ENCODE results near the gene ACBD5. TPM values are rescaled to one million over a fixed set of nuclear protein-coding genes. Genes with fewer than 3 reads are reported as not detected.

The ACBD5 gene
- total RNA-seq, 1 donor from 2014 or later: 21.3 TPM

- H3K36me3 Mint-ChIP-seq (ENCODE audit: insufficient read depth): peaks cover 17% of the 10 kb centered on the region
- H3K4me3 Mint-ChIP-seq (ENCODE audit: low read depth): no peak overlapping the region
- no peaks in the 10 kb centered on the region for H3K4me1 Mint-ChIP-seq (ENCODE audit: low read depth)
These were observed 33.2 kb downstream of the ACBD5 start for GRCh38 chr10:27207350-27207749.

DNA sequence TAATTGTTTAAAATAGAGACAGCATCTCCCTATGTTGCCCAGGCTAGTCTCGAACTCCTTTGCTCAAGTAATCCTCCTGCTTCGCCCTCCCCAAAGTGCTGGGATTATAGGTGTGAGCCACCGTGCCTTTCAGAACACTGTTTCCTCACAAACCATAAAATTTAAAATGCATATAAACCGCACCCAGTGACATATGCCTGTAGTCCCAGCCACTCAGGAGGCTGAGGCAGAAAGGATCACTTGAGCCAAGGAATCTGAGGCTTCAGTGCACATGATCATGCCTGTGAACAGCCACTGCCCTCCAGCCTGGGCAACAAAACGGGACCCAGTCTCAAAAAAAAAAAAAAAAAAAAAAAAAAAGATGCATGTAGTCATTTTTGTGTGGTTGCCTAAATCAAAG is 36.8 kb downstream of the ACBD5 start:
- no peak overlapping the region for H3K4me3 Mint-ChIP-seq (ENCODE audit: low read depth)
- H3K4me1 Mint-ChIP-seq (ENCODE audit: low read depth): no peaks in the 10 kb centered on the region
- H3K9me3 Mint-ChIP-seq (ENCODE audit: low read depth): no peaks in the 10 kb centered on the region
- no peak for DNase-seq (ENCODE audit: low spot score, unreplicated experiment)
- no peaks in the 10 kb centered on the region for H3K27me3 Mint-ChIP-seq
- no peak for TF ChIP-seq CTCF (IDR thresholded peaks at IDR 0.05; ENCODE audit: unreplicated experiment)
- peaks cover 18% of the 10 kb centered on the region for H3K36me3 Mint-ChIP-seq (ENCODE audit: insufficient read depth)
- H3K27ac Mint-ChIP-seq: no peak overlapping the region

More at GRCh38 chr10:27207350-27207749, 33.2 kb downstream of the ACBD5 start:
- TF ChIP-seq CTCF (IDR thresholded peaks at IDR 0.05; ENCODE audit: unreplicated experiment): no peak
- no peaks in the 10 kb centered on the region for H3K27me3 Mint-ChIP-seq
- H3K9me3 Mint-ChIP-seq (ENCODE audit: low read depth): no peaks in the 10 kb centered on the region
- no peak overlapping the region for H3K27ac Mint-ChIP-seq
- DNase-seq (ENCODE audit: low spot score, unreplicated experiment): no peak

- Mint-ChIP-seq H3K4me3 (ENCODE audit: low read depth) (no peak overlapping the region), H3K4me1 (ENCODE audit: low read depth) (no peaks in the 10 kb centered on the region), H3K9me3 (ENCODE audit: low read depth) (no peaks in the 10 kb centered on the region), H3K27ac (no peak overlapping the region), H3K36me3 (ENCODE audit: insufficient read depth) (peaks cover 13% of the 10 kb centered on the region), H3K27me3 (no peaks in the 10 kb centered on the region)
- DNase-seq (ENCODE audit: low spot score, unreplicated experiment): no peak
- TF ChIP-seq CTCF (IDR thresholded peaks at IDR 0.05; ENCODE audit: unreplicated experiment): no peak
These were observed 42.5 kb downstream of the ACBD5 start for GRCh38 chr10:27197980-27198620.

DNA sequence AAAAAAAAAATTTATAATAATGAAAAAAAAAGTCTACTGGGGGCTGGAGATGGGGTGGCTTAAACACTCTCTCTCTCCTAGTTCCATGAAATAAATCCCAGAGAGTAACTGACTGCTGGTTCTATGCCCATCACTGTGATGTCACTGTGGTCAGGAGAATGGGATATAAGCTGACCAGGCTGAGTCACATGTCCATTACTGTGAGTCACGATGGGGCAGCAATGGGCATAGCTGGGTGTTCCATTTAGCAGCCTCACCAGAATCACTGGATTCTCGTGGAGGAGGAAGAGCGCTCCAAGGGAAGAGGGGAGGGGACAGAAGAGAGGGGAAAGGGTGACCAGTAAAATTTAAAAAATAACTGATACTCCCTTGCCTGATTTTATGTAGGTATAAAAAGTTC is 48.3 kb downstream of the ACBD5 start:
- Mint-ChIP-seq H3K27ac (no peak overlapping the region), H3K4me3 (ENCODE audit: low read depth) (no peak overlapping the region), H3K27me3 (no peaks in the 10 kb centered on the region), H3K36me3 (ENCODE audit: insufficient read depth) (no peaks in the 10 kb centered on the region), H3K9me3 (ENCODE audit: low read depth) (no peaks in the 10 kb centered on the region), H3K4me1 (ENCODE audit: low read depth) (no peaks in the 10 kb centered on the region)
- no peak for DNase-seq (ENCODE audit: low spot score, unreplicated experiment)
- TF ChIP-seq CTCF (IDR thresholded peaks at IDR 0.05; ENCODE audit: unreplicated experiment): no peak

DNA sequence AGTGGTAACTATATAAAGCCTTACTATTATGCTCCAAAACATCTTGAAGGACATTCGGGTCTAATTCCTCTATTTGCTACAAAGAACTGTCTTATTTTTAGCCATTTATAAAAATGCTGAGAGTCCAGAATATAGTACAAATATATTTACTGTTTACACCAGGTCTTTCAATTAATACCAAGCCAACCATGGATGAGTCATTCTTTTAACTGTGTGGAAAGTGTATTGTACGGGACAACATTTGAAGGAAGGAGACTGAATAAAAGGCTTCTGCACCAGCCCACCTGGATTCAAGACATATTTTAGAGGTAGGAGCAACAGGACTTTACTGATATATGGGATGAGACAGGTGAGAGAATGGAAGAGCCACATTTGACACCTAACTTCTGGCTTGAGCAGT is 50.1 kb downstream of the ACBD5 start:
- Mint-ChIP-seq H3K4me1 (ENCODE audit: low read depth) (no peaks in the 10 kb centered on the region), H3K27me3 (no peaks in the 10 kb centered on the region), H3K36me3 (ENCODE audit: insufficient read depth) (no peaks in the 10 kb centered on the region), H3K4me3 (ENCODE audit: low read depth) (no peak overlapping the region), H3K27ac (no peak overlapping the region), H3K9me3 (ENCODE audit: low read depth) (no peaks in the 10 kb centered on the region)
- no peak for DNase-seq (ENCODE audit: low spot score, unreplicated experiment)
- TF ChIP-seq CTCF (IDR thresholded peaks at IDR 0.05; ENCODE audit: unreplicated experiment): no peak

Measured in progenitor cell of endocrine pancreas (in vitro differentiated cells).